Astrocyte of the cerebellum (primary cell): Measurements from ENCODE around the gene UPP1.

Experiments
- DNase-seq: peaks from one replicate; pipeline ENCODE4 v3.0.0-alpha.2; 2011; ENCODE audit warnings: low read depth
- H3K4me3 ChIP-seq: 2 replicates; pipeline ENCODE4 v1.5.1; 2011; ENCODE audit warnings: mild to moderate bottlenecking, low read depth, low read length, moderate library complexity
- in situ Hi-C: cut with HindIII; loops from 2 replicates; pipeline ENCODE4 v1.10.0; 2017; ENCODE audit warnings: low sequenced_read_pairs
- TF ChIP-seq, protein P1 (sequence below): IDR thresholded peaks from 2 replicates; pipeline ENCODE4 v1.5.1; 2012; ENCODE audit warnings: low read length, low read depth, moderate library complexity, mild to moderate bottlenecking; ENCODE audit errors: missing control alignments

UPP1 gene

DNA sequence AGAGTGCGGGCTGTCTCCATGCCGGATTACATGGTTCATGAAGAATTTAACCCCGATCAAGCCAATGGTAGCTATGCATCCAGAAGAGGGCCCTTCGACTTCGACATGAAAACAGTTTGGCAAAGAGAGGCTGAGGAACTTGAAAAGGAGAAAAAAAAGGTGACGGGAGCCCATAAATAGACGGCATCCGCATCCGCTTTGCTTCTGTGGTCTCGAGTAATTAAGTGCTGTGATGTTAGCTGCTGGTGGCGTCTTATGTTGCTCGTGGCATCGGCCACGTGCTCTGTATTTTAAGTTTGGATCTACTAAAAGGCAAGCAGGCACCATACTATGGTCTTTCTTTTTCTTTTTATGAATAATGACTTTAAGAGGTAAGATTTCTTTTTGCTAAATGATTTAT is 42.6 kb upstream of the UPP1 start:
- TF ChIP-seq, protein P1, sequence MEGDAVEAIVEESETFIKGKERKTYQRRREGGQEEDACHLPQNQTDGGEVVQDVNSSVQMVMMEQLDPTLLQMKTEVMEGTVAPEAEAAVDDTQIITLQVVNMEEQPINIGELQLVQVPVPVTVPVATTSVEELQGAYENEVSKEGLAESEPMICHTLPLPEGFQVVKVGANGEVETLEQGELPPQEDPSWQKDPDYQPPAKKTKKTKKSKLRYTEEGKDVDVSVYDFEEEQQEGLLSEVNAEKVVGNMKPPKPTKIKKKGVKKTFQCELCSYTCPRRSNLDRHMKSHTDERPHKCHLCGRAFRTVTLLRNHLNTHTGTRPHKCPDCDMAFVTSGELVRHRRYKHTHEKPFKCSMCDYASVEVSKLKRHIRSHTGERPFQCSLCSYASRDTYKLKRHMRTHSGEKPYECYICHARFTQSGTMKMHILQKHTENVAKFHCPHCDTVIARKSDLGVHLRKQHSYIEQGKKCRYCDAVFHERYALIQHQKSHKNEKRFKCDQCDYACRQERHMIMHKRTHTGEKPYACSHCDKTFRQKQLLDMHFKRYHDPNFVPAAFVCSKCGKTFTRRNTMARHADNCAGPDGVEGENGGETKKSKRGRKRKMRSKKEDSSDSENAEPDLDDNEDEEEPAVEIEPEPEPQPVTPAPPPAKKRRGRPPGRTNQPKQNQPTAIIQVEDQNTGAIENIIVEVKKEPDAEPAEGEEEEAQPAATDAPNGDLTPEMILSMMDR: no peak
- in situ Hi-C loops: no loop called here
- H3K4me3 ChIP-seq: no peak overlapping the region
- no peak for DNase-seq

DNA sequence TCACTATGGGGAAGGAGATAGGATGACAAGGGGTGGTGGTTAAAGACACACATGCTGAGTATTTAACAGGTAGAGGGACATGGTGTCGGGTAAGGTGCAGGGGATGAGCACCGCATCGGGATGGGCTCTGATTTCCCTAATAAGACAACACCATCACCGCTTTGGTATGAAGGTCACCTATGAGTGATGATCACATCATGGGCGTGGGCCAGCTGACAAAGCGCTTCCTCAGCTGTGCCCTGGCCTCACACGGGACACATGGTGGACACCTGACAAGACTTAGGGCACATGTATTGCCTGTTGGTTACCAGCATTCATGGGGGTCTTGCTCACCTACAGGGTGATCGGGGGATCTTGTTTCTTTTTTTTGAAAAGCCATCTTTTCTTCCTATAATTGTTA is 41.0 kb upstream of the UPP1 start:
- H3K4me3 ChIP-seq: no peak overlapping the region
- no peak for DNase-seq
- TF ChIP-seq, protein P1: no peak
- in situ Hi-C loops: no loop called here

DNA sequence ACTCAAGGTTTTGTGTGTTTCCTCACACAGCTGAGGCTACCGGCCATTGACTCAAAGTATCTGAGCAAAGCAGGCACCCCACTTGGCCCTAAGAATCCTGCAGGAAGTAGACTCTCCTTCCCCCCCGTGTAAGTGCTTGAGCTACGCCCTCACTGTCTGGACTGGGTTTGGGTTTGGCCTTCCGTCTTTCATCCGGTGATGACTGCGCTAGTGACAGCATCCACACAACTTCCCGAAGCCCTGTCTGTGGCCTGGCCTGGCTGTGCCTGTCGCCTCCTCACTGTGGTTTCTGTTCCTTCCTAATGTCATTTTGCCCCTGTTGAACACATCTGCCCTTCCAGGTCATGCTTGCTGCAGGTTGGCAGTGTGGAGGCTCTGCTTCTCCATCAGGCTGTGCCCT is 39.2 kb upstream of the UPP1 start:
- no peak overlapping the region for H3K4me3 ChIP-seq
- TF ChIP-seq, protein P1: no peak
- no peak for DNase-seq
- in situ Hi-C loops: no loop called here

DNA sequence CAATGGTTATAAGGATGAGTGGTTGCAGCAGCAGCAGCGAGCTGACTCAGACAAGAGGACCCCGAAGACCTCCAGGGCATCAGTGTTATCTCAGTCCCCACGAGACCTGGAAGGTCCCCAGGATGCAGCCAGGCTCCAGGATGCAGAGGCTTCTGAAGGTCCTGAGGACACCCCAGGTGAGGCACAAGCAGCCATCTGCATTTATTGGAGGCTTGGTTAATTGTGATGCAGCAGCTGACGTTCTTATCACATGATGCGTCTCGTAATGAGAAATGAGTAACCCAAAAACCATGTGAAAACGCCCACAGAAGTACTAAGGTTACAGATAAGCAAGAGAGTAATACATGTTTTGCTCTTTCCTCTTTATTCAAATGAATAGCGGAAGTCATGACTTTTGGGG is 36.3 kb upstream of the UPP1 start:
- no peak for DNase-seq
- in situ Hi-C loops: no loop called here
- TF ChIP-seq, protein P1: no peak
- no peak overlapping the region for H3K4me3 ChIP-seq

DNA sequence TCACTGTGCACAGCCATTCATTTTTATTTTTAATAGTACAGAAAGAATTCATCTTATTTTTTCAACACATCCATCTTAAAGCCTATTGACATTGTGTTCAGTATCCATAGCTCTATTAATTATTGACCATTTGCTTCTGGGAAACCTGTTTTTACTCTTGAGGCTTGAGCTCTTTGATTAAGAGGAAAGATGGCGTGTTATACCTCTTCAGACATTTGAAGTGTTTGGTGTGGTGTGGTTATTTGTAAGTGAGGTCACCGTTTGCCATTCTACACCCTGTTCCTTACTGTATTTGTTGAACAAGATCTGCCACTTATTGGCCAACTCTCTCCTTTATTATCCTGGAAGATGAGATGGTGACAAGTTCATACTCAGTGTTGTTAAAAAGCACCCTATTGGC is 35.3 kb upstream of the UPP1 start:
- TF ChIP-seq, protein P1: no peak
- DNase-seq: no peak
- in situ Hi-C loops: no loop called here
- H3K4me3 ChIP-seq: no peak overlapping the region

DNA sequence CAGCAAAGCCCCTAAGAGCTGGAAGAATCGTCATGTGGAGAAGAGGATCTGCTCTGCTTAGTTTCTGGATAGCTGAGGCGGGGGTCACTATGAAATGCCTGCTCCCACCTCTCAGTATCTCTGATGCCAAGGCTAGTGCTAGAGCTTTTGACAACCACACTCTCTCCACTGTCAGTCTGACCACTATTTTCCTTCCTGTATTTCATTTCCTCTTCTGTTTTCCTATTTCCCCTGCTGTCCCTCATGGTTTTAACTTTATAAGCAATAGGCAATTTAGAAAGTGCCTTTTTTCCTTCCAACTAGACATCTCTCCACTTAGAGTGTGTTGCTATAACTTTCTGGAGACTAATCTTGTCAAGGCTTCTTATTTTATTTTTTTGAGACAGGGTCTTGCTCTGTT is 30.1 kb upstream of the UPP1 start:
- TF ChIP-seq, protein P1: no peak
- no peak for DNase-seq
- H3K4me3 ChIP-seq: no peak overlapping the region
- in situ Hi-C loops: no loop called here

DNA sequence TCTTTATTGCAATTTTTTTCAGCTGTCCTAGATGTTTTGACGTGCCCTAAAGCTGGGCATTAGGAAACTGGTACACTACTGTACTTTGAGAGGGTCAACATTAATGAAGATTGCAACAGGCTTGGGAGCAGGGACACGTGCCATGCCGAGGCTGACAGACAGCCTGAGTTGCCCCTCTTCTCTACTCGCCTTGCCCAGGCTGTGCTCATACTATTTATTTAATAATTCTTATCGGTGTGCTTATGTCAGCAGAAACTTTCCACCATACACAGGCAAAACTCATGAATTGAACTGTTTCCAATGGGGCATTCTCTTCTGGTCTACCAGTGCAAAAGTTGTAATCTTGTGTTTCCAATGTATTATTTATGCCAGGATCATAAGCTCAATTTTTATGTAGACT is 29.4 kb upstream of the UPP1 start:
- in situ Hi-C loops: no loop called here
- no peak for DNase-seq
- H3K4me3 ChIP-seq: no peak overlapping the region
- TF ChIP-seq, protein P1: no peak
